Activated T-helper 1 cell treated with anti-CD3 and anti-CD28 coated beads, Interleukin-2, amount 50 U/mL, for 16 hours (primary cell): ENCODE data around the gene MAGEA9B.
"Not testable (repeated sequence)": the region's sequence is repeated elsewhere in the genome, so short reads cannot be mapped to it uniquely, and the experiment has no call there.

ENCODE experiments used
- DNase-seq, 2 donors: peaks; one replicate each; pipeline ENCODE4 v3.0.0-alpha.2; 2020; ENCODE audit warnings: low read depth in 1 of 2, low spot score in 1 of 2

MAGEA9B gene

DNA sequence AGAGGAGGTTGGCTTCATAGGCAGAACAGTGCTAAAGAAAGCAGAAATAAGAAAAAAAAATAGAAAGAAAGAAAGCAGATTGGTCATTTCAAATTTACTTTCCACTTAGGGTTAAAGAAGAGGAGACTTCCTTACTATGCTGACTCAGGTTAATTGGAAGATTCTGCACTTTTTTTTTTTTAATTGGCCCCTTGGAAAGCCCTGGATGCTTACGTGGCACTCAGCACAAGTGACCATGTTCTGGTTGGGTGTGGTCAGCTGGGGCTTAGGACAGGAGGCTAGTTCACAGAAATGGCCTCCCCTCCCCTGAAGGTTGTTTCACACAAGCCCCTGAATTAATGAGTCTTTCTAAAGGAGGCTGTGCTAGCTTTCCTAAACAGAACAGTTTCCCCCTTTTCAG, 14.5 kb downstream of the MAGEA9B start:
- no peak for DNase-seq

DNA sequence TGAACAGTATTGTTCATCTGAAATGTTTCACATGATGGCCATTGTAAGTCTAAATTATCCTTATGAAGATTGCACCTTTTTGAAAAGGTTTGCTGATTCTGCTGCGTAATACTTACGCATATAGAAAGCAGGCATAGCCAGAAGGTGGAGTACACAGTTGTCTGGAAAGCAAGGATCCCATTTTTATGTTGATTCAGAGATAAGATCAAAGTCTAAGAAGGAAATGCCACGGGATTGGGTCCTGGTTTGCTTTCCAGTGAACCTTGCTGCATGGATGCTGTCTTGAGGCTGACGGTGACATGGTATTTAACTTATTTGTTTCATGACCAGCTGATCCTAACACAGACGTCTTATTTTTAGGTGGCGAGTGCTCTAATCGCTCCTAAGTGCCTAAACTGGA, 15.5 kb downstream of the MAGEA9B start:
- DNase-seq = no peak

DNA sequence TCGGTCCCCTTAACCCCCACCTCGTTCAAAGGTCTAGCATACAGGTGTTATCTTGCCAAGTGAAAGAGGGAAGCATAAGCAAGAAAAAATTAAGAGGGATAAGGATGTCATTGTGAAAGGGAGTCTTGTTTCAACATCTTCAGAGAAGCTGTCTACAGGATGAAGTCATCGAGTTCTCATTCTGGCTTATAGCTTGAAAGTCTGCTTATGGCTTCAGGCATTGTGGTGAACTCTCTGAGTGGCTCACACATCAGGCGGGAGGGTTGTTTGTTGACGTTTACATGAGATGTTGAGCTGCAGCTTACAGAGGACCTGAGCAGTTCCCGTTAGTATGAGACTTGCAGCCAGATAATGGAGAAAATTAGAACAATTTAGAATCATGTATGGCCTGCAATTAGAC, 16.6 kb downstream of the MAGEA9B start:
- no peak for DNase-seq

DNA sequence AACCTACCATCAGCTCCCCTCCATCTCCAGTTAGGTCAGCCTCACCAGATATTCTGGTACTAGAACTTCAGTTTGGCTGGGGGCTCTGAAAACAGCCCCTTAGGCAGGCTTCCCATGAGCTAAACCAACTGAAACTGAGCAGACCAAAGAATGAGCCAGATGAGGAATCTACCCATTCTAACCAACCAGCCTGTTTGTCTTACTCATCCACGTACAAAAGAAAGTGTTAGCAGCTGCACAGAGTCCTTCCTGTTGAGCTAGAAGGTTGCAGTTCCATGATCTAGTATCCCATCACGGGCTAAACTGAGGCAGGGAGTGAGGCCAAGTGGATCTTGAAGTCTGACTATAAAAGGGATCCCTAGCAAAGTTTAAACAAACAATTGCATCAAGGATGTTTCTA, 17.5 kb downstream of the MAGEA9B start:
- DNase-seq = no peak

DNA sequence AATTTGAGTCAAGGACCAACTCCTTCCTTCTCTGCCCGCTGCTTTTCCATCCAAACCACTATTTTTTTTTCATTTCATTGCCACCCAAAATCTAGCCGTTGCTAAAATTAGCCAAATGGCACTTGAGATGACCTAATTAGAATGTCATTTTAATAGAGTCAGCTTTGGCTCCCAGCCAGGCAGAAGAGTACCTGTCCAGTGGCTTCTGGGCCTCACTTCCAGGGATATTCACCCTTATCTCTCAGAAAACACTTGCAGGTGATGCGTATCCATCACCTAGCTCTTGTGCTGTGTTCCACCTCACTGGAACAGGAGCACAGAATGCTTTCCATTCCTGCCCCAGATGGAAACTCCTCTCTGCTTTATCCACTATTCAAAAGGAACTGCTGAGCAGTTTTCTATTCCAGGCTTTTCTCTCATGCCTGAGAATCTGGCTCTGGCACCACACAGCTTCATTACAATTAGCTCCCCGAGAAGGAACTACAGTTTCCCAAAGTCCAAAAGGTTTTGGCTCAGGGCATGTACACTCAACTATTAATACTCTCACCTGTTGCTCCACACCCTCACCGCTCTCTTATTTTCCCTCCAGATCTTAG, 18.5 kb downstream of the MAGEA9B start:
- no peak for DNase-seq

DNA sequence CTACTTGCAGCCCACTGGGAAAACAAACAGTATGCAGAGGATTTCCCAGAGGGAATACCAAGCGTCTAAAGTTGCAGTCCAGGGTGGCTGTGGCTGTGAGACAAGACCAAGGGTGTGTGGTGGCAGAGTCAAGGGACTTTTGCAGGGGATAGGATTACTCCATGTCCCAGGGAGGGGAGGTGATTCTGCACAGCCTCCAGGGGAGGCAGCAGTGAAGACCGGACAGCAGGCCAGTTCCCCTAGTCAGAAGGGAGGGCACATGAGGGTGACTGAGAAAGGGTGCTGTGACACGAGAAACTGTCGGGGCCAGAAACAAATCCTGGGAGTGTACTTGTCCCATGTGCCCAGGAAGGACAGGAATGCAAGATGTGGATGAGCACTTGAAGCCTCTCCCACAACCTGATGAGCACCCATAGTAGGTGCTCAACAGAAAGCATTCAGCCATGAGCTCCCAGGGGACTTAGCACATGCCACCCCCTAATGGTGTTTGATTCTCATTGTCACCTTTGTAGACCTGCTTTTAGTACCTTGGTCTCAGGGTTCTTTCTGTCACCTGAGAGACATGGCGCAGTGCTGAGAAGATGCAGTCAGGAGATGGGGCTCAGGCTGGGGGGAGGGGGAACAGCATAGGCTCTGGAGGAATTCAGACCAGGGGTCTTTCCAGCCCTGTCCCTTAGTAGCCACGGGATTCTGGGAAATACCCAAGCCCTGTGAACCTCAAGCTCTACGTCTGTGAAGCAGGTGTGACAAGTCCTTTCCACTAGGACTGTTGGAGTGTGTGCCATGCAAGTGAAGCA, 19.4 kb downstream of the MAGEA9B start:
- no peak for DNase-seq

DNA sequence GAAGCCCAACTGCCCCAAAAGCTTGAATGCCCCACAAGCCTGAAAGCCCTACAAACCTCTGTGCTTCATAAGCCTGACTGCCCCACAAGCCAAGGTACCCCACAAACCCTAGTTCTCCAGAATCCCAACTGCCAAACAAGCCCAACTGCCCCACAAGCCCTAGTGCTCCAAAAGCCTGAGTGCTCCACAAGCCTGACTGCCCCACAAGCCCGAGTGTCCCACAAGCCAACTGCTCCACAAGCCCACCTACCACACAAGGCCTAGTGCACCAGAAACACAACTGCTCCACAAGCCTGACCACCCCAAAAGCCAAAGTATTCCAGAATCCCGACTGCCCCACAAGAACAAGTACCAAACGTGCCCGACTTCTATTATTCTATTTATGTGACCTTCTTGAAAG, 23.9 kb downstream of the MAGEA9B start:
- DNase-seq = no peak

DNA sequence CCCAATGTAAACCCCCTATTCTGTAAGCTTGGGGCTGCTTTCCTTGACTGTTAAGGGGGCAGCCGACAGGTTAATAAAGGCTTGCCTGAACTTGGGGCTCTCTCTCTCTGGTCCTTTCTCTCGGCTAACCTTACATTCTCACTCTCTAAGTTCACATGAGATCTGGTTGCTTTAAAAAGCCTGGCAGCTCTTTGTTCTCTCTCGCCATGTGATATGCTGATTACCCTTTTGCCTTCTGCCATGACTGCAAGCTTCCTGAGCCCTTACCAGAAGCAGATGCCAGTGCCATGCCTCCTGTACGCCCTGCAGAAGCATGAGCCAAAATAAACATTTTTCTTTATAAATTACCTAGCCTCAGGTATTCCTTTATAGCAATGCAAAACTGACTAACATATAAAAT, 32.0 kb downstream of the MAGEA9B start:
- DNase-seq = not testable (repeated sequence)

DNA sequence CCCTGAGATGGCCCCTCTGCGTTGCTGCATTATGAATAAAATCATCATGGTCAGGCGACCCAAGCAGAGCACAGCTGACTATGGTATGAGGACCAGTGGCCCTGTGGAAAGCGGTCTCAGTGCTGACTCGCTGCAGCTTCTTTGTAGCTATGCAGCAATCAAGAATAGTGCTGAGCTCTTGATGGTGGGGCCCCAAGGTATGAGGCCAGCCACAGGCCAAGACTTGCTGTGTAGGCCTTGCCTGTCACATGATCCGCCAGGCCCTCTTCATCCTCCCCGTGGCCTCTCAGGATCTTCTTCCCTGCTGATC, 35.4 kb downstream of the MAGEA9B start:
- DNase-seq = not testable (repeated sequence)

DNA sequence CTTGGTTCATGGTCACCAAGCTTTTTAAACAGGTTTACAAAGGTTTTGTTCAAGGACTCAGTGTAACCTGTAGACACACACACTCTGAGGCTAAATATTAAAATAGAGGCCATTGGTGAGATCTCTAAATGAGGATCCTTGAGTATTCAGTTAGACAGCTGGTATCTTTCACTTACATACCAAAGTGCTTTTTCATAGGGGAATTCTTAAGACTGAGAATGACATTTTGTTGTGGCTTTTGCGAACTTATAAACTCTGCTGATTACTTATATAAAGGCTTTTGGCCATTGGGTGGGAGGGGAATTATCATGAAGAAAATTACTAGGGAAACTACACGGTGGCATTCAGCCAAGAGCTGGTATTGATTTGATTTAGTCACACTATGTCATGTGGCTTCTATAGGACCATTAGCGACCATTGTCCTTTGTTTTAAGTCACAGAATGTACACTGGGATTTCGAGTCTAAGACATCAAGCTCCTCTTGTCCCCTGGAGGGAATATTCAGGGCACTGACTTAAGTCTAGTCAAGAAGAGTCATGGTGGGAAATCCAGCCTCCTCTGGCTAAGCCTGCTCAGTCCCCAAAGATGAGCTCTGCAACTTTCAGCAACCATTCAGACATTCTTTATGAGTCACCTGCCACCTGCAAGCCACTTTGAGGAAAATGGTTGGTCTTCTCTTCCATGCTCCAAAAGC, 35.9 kb downstream of the MAGEA9B start:
- not testable (repeated sequence) for DNase-seq

DNA sequence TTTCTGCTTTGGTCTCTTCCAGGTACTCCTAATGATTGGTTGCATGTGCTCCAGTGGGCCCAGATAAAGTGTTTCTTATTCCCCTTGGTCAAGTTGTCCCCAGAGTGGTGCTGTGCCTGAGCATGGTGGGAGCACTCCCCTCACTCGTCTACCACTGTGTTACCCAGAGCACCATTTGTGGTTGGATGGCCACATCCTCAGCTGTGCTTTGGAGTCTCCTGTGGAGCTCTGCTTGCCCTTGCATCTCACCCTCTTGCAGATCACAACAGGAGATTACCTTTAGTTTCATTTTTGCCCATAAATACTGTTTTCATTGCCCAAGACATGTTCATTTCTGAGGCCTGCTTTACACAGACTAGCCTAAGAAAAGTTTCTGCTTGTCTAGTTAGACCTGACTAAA, 36.8 kb downstream of the MAGEA9B start:
- DNase-seq = not testable (repeated sequence)

DNA sequence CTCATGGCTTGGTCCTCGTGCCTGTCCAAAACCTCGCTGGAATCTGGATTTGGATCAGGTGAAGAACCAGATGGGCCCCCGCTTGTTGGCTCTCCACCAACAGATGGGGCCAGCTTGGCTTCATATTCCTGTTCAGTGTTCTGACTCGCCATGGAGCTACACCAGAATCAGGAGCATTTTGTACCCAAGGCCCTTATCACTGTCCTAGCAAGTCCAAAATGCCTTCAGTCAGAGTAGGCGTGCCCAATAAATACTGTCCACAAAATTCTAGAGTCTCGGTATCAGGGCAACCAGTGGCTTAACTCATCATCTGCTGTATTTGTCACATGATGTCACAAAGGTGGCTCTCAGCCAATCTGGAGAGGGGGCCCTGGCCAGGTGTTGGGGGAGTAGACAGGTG, 37.6 kb downstream of the MAGEA9B start, which contains the start of gene HSFX3:
HSFX3 (minus strand) TSS at position 224 of the 400 bp plus-strand sequence; CDS start at position 152, 72 bp downstream.
- not testable (repeated sequence) for DNase-seq

DNA sequence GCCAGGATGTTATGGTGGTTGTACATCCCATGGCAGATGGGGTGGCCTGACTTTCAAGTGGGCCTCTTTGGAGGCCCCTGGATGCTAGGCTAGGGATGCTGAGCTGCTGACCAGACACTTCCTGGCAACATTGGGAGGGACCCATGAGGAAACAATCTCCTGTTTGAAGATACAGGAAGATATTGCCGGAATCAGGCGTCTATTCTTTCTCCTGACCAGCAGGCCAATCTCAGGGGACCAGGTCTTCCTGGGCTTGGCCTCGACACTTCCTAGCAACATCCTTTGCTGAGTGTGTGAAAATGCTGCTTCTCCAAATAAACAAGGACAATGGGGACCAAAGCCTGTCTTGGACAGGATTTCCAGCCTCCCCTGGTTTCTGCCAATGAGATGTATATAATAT, 39.5 kb downstream of the MAGEA9B start:
- not testable (repeated sequence) for DNase-seq

DNA sequence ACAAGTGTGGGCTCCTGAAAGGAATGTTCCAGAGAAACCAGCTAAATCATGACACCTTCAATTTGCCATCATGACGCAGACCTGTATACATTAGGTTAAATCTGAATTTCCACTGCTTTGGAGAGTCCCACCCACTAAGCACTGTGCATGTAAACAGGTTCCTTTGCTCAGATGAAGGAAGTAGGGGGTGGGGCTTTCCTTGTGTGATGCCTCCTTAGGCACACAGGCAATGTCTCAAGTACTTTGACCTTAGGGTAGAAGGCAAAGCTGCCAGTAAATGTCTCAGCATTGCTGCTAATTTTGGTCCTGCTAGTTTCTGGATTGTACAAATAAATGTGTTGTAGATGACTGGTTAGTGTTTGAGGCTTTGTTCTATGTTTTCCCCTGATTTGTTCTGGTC, 40.3 kb downstream of the MAGEA9B start:
- DNase-seq = not testable (repeated sequence)

DNA sequence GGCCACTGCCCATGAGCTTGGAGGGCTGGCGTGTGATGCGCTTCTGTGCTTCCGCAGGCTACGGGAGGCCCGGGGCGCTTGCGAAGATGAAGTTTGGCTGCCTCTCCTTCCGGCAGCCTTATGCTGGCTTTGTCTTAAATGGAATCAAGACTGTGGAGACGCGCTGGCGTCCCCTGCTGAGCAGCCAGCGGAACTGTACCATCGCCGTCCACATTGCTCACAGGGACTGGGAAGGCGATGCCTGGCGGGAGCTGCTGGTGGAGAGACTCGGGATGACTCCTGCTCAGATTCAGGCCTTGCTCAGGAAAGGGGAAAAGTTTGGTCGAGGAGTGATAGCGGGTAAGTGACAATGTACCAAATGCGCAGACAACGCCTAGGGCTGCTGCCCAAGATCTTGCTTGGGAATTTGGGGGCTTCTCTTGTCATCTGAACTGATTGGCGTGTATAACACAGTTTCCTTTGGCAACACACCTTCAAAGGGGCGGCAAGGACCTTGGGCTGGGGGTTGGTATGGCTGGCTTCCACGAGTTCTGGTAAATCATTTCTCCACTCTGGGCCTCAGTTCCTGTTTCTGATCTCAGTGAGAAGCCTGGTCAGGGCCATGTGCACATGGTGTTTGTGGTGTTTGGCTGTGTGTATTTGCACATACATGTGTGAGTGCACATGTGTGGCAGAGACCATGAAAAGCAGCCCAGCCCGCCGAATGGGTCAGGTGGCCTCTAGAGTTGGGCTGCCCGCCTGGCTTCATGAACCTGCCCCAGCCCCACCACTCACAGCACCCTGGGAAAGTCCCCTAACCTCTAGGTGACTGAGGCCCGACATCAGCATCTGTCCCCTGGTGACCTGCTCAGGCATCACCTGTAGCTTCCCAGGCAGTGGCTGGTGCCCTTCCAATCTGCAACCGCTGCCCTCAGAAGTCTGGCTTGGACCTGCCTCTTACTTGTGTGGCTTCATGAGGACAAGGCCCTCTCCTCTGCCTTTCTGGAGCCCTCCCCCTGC, 41.4 kb downstream of the MAGEA9B start:
- DNase-seq = not testable (repeated sequence)

DNA sequence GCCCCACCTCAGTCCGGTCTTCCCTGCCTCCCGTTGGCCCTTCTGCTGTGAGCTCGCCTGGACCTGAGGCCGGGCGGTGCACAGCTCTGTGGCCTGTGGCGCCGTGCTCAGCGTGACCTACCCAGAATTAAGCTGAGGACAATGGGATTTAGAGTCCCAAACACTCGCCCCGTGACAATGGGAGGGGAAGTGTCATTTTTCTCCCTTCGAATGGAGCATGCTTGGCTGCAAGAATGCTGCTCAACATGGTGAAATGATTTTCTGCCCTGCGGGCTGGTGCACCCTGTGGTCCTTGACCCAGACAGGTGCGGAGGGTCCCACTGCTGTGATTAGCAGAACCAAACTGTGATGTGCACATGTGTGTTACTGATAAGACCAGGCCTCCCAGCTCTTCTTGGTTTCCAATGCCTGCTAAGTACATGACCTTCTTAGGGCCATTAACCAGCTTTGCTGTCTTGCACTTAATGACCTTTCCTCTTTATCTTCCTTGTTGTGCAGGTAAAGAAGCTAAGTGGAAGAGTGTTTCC, 45.7 kb downstream of the MAGEA9B start:
- no peak for DNase-seq

DNA sequence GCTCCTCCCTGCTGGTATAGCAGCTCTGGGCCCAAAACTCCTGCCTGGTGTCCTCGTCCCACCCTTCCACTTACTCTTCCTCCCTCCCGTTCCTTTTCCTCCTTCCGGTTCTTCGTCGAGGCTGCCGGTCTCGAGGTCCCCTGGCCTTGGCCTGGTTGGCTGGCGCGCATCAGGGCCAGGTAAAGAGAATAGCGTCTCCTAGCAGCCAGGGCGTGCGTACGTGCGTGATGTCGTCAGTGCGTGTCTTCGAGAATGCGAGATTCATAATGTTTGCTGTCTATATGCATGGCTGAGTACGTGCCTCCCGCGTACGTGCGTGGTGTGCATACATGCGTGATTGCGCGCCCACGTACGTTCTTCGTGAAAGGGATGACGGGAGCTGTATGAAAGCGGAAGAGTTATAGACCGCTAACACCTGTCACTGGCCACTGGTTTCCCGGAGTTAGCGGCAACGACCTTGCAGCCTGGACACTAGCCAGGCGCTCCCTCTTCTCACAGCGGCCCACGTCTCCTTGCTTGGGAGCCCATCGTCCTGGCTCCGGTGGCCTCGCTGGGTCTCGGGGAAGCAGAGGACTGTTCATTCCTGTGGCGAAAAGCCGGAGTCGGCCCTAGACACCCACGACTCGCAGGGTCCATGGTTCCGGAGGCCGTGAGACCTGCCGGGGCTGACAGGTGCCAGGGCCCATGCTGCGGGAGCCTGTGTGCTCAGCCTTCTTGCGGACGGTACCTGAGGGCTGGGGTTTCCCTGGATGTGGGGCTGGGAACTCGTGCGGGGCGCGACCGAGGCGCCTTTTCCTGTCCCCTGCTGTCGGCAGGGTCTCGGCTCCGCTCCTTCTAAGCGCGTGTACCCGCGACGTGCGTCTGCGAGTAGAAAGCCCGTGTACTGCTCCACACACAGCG, 46.4 kb downstream of the MAGEA9B start, which contains the start of gene EOLA1:
EOLA1 (plus strand) TSS at position 392 of the 900 bp plus-strand sequence. CDS start 4,619 bp downstream, outside the sequence.
- peak; percentile 73 to 78 for DNase-seq

DNA sequence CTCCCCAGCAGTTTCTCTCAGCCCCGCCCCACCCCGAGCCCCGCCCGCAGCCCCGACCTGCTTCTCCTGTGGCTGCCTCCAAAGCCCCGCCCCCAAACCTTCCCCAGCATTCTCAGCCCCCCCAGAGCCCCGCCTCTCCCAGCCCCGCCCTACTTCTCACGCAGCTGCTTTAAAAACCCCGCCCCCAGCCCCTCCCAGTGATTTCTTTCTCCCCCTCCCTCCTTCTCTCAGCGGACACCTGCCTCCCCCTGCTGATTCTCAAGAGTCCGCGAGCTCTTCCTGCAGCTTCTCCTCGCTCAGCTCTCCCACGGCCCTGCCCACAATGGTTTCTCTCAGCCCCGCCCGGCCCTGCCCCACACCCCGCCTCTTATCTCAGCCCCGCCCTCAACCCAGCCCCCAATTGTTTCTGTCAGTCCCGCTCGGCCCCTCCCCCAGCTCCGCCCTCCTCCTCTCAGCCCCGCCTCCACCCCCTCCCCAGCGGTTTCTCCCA, 47.1 kb downstream of the MAGEA9B start:
- peak; percentile 77 to 79 for DNase-seq
